Loucy (cell line): ENCODE results near the gene PRKD2.

Experiments
- H2AFZ ChIP-seq: fragments of 200-600 bp; sonication (generic); 2 replicates; pipeline ENCODE4 v1.6.0; 2016; ENCODE audit warnings: antibody characterized with exemption, mild to moderate bottlenecking, low read length, moderate library complexity
- H3F3A ChIP-seq: fragments of 200-600 bp; 2 replicates; pipeline ENCODE4 v1.6.0; 2016; ENCODE audit warnings: antibody characterized with exemption, low read depth, mild to moderate bottlenecking
- H3K27me3 ChIP-seq: fragments of 200-600 bp; sonication (generic); 2 replicates; pipeline ENCODE4 v1.6.1; 2014; ENCODE audit warnings: low read length, mild to moderate bottlenecking; ENCODE audit not compliant: insufficient read depth, poor library complexity, severe bottlenecking
- H3K36me3 ChIP-seq: fragments of 200-600 bp; sonication (generic); 2 replicates; pipeline ENCODE4 v1.6.1; 2016; ENCODE audit warnings: low read length; ENCODE audit not compliant: insufficient read depth
- H3K4me1 ChIP-seq: fragments of 200-600 bp; sonication (generic); 2 replicates; pipeline ENCODE4 v1.5.1; 2014; ENCODE audit warnings: low read length, mild to moderate bottlenecking; ENCODE audit not compliant: insufficient read depth, poor library complexity, severe bottlenecking
- H3K4me2 ChIP-seq: fragments of 200-600 bp; sonication (generic); 2 replicates; pipeline ENCODE4 v1.6.0; 2014; ENCODE audit warnings: antibody characterized with exemption, low read length, low read depth, mild to moderate bottlenecking; ENCODE audit not compliant: poor library complexity, severe bottlenecking
- H3K4me3 ChIP-seq: fragments of 200-600 bp; sonication (generic); 2 replicates; pipeline ENCODE4 v1.5.1; 2014; ENCODE audit warnings: low read length, mild to moderate bottlenecking, mixed read lengths; ENCODE audit not compliant: poor library complexity, severe bottlenecking
- H3K79me2 ChIP-seq: fragments of 200-600 bp; sonication (generic); 2 replicates; pipeline ENCODE4 v1.6.1; 2014; ENCODE audit warnings: low read length; ENCODE audit not compliant: insufficient read depth
- H3K9ac ChIP-seq: fragments of 200-600 bp; sonication (generic); 2 replicates; pipeline ENCODE4 v1.6.0; 2014; ENCODE audit warnings: mild to moderate bottlenecking, low read depth, low read length, moderate library complexity; ENCODE audit not compliant: poor library complexity, severe bottlenecking
- H3K9me2 ChIP-seq: fragments of 200-600 bp; sonication (generic); replicated peaks from 2 replicates; pipeline ENCODE4 v1.6.1; 2016; ENCODE audit warnings: low read depth, low read length, mixed read lengths
- H3K9me3 ChIP-seq: fragments of 200-600 bp; sonication (generic); 2 replicates; pipeline ENCODE4 v1.6.1; 2014; ENCODE audit warnings: mild to moderate bottlenecking, antibody characterized with exemption, low read length, low read depth; ENCODE audit not compliant: insufficient read depth
- H4K20me1 ChIP-seq: fragments of 200-600 bp; sonication (generic); 2 replicates; pipeline ENCODE4 v1.6.0; 2014; ENCODE audit warnings: antibody characterized with exemption, low read length, mild to moderate bottlenecking; ENCODE audit not compliant: insufficient read depth, poor library complexity, severe bottlenecking
- EZH2phosphoT487 ChIP-seq: fragments of 200-600 bp; IDR thresholded peaks from 2 replicates; pipeline ENCODE4 v1.6.1; 2018; ENCODE audit warnings: antibody characterized with exemption, mild to moderate bottlenecking, moderate library complexity, borderline replicate concordance
- TF ChIP-seq, protein P1 (sequence below): fragments of 200-600 bp; sonication (generic); conservative IDR thresholded peaks from 2 replicates; pipeline ENCODE4 v1.5.1; 2014; ENCODE audit warnings: mild to moderate bottlenecking, antibody characterized with exemption, low read length

Gene PRKD2

GRCh38 chr19:46722421-46723022, 5.6 kb upstream of the PRKD2 start:
- H3K4me2 ChIP-seq: peak overlapping the region; percentile 55
- H3K27me3 ChIP-seq: no peaks in the 10 kb centered on the region
- peak overlapping the region; percentile 21 for H3K9ac ChIP-seq
- peaks cover 73% of the 10 kb centered on the region; the same call in 1 of the 2 replicates for H3K36me3 ChIP-seq
- no peaks in the 10 kb centered on the region for H4K20me1 ChIP-seq
- no peaks in the 10 kb centered on the region for H3K9me2 ChIP-seq
- no peak for TF ChIP-seq EZH2phosphoT487
- TF ChIP-seq, protein P1, sequence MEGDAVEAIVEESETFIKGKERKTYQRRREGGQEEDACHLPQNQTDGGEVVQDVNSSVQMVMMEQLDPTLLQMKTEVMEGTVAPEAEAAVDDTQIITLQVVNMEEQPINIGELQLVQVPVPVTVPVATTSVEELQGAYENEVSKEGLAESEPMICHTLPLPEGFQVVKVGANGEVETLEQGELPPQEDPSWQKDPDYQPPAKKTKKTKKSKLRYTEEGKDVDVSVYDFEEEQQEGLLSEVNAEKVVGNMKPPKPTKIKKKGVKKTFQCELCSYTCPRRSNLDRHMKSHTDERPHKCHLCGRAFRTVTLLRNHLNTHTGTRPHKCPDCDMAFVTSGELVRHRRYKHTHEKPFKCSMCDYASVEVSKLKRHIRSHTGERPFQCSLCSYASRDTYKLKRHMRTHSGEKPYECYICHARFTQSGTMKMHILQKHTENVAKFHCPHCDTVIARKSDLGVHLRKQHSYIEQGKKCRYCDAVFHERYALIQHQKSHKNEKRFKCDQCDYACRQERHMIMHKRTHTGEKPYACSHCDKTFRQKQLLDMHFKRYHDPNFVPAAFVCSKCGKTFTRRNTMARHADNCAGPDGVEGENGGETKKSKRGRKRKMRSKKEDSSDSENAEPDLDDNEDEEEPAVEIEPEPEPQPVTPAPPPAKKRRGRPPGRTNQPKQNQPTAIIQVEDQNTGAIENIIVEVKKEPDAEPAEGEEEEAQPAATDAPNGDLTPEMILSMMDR: no peak
- H3K9me3 ChIP-seq: no peaks in the 10 kb centered on the region
- peaks cover 4% of the 10 kb centered on the region; the same call in 1 of the 2 replicates for H3K79me2 ChIP-seq
- peaks cover 61% of the 10 kb centered on the region for H3K4me1 ChIP-seq
- H3F3A ChIP-seq: peaks cover 11% of the 10 kb centered on the region
- no peak overlapping the region for H2AFZ ChIP-seq
- H3K4me3 ChIP-seq: peak overlapping the region; percentile 15

- Histone ChIP-seq H3K4me3 (peak overlapping the region; percentile 15), H3K36me3 (peaks cover 68% of the 10 kb centered on the region; the same call in 1 of the 2 replicates), H3K9ac (peak overlapping the region; percentile 21), H3K27me3 (no peaks in the 10 kb centered on the region), H3F3A (peaks cover 11% of the 10 kb centered on the region), H3K4me2 (peak overlapping the region; percentile 55), H3K9me2 (no peaks in the 10 kb centered on the region), H2AFZ (no peak overlapping the region), H3K4me1 (peaks cover 61% of the 10 kb centered on the region), H4K20me1 (no peaks in the 10 kb centered on the region), H3K9me3 (no peaks in the 10 kb centered on the region), H3K79me2 (peaks cover 10% of the 10 kb centered on the region; the same call in 1 of the 2 replicates)
- TF ChIP-seq, protein P1: no peak
- TF ChIP-seq EZH2phosphoT487: no peak
These were observed 5.1 kb upstream of the PRKD2 start for GRCh38 chr19:46722004-46722380.

DNA sequence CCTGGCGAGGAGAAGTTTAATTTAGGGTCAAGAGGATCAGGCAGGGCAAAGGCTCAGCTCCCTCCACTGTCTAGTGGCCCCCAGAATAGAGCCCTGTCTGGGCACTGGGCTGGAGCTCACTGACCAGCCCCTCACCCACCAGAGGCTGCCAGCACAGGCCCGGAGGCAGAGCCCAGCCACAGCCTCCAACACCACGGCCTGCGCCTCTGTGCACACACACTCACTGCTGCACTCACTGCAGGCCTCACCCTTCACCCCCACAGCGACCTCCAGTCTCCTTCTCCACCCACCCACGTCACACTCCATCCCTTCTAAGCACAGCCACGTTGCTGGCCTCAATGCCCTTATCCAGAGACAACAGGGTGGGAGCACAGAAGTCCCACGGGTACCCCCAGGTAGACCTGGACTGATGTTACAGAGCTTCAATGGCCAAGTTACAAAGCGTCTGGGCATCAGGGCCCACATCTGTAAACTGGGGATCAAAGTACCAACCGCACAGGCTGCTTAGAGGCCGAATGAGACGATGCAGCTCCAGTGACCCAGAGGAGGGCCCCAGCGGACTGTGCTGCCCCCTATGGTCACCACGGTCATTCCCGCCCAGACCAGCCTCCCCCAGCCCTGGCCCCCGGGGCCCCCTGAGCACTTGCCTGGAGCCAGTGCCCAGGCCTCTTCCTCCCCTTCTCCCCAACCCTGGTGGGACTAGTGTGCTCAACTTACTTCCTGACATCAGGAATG, 4.5 kb upstream of the PRKD2 start:
- H3K4me2 ChIP-seq: no peak overlapping the region
- H4K20me1 ChIP-seq: peaks cover 3% of the 10 kb centered on the region
- H3F3A ChIP-seq: peaks cover 11% of the 10 kb centered on the region
- H3K36me3 ChIP-seq: peaks cover 63% of the 10 kb centered on the region; the same call in 1 of the 2 replicates
- peaks cover 61% of the 10 kb centered on the region for H3K4me1 ChIP-seq
- H3K9me2 ChIP-seq: no peaks in the 10 kb centered on the region
- no peak overlapping the region for H2AFZ ChIP-seq
- H3K9me3 ChIP-seq: no peaks in the 10 kb centered on the region
- TF ChIP-seq, protein P1: peak; percentile 26; the same call in 1 of the 2 replicates
- TF ChIP-seq EZH2phosphoT487: no peak
- H3K79me2 ChIP-seq: peaks cover 15% of the 10 kb centered on the region
- peak overlapping the region; percentile 21 for H3K9ac ChIP-seq
- H3K27me3 ChIP-seq: peaks cover 4% of the 10 kb centered on the region
- no peak overlapping the region for H3K4me3 ChIP-seq
